Endodermal cell (in vitro differentiated cells): ENCODE measurements around the gene SLC24A3. TPM values are rescaled to one million over a fixed set of nuclear protein-coding genes. Genes with fewer than 3 reads are reported as not detected.

ENCODE experiments used
- DNase-seq: peaks from one replicate; pipeline ENCODE4 v3.0.0-alpha.2; 2017
- H3K27ac ChIP-seq: 2 replicates; pipeline ENCODE4 v1.5.1; 2013; ENCODE audit warnings: mild to moderate bottlenecking, low read depth, low read length, moderate library complexity
- H3K27me3 ChIP-seq: 2 replicates; pipeline ENCODE4 v1.6.1; 2013; ENCODE audit warnings: mild to moderate bottlenecking, low read length, moderate library complexity; ENCODE audit not compliant: insufficient read depth, control insufficient read depth, poor library complexity, severe bottlenecking
- H3K36me3 ChIP-seq: 2 replicates; pipeline ENCODE4 v1.7.0; 2013; ENCODE audit warnings: mild to moderate bottlenecking, low read length, moderate library complexity; ENCODE audit not compliant: control insufficient read depth, insufficient read depth
- H3K4me1 ChIP-seq: one replicate; pipeline ENCODE4 v1.7.0; 2013; ENCODE audit warnings: low read length; ENCODE audit not compliant: control insufficient read depth, insufficient read depth
- H3K4me3 ChIP-seq: 2 replicates; pipeline ENCODE4 v1.5.1; 2013; ENCODE audit warnings: mild to moderate bottlenecking, low read length, moderate library complexity
- H3K9ac ChIP-seq: 2 replicates; pipeline ENCODE4 v1.6.1; 2013; ENCODE audit warnings: mild to moderate bottlenecking, low read length, moderate library complexity; ENCODE audit not compliant: poor library complexity, severe bottlenecking; ENCODE audit errors: extremely low read depth
- H3K9me3 ChIP-seq: 2 replicates; pipeline ENCODE4 v1.6.1; 2013; ENCODE audit warnings: mild to moderate bottlenecking, low read length, moderate library complexity; ENCODE audit not compliant: control insufficient read depth
- H3K27ac Mint-ChIP-seq: 2 replicates; pipeline ENCODE4 v1.8.0; 2020; ENCODE audit warnings: mixed read lengths
- H3K27me3 Mint-ChIP-seq: 2 replicates; pipeline ENCODE4 v1.8.0; 2021; ENCODE audit warnings: mild to moderate bottlenecking, mixed read lengths; ENCODE audit not compliant: insufficient read depth
- H3K36me3 Mint-ChIP-seq: 2 replicates; pipeline ENCODE4 v1.8.0; 2020; ENCODE audit warnings: low read depth, mixed read lengths
- H3K4me1 Mint-ChIP-seq: 2 replicates; pipeline ENCODE4 v1.8.0; 2020; ENCODE audit warnings: mixed read lengths
- H3K4me3 Mint-ChIP-seq: 2 replicates; pipeline ENCODE4 v1.8.0; 2020; ENCODE audit warnings: mild to moderate bottlenecking, moderate library complexity, mixed read lengths
- H3K9me3 Mint-ChIP-seq: 2 replicates; pipeline ENCODE4 v1.8.0; 2020; ENCODE audit warnings: mild to moderate bottlenecking, mixed read lengths
- CTCF ChIP-seq: fragments of 200-600 bp; sonication (generic); conservative IDR thresholded peaks from 2 replicates; pipeline ENCODE4 v1.5.0; 2021; ENCODE audit warnings: antibody characterized with exemption, mild to moderate bottlenecking
- WGBS, 2 experiments: methylation state at CpG; one replicate each; pipeline versions ENCODE4 v1.1.5 to v1.1.7; 2013; ENCODE audit warnings: missing lambda C conversion rate in 2 of 2, mixed read lengths in 1 of 2; ENCODE audit not compliant: insufficient coverage in 1 of 2, insufficient read length in 1 of 2; 5-methylcytosine and 5-hydroxymethylcytosine counted together
- total RNA-seq, 2 donors: library from RNA; stranded (reverse); fragmentation: NEBNext Ultra II Directional in 1 of 2; extraction: Animal tissue kit (Norgen Biotek cat#: 25700) in 1 of 2; gene quantifications; 2 replicates in 1 of 2; 3 replicates in 1 of 2; pipeline ENCODE4 v1.2.1, GENCODE V29; 2021

SLC24A3 gene
- total RNA-seq, 2 donors from 2014 or later, result 1.5 to 1.8 TPM

GRCh38 chr20:19504251-19504650 is 291.8 kb downstream of the SLC24A3 start:
- Histone ChIP-seq H3K36me3 (no peaks in the 10 kb centered on the region), H3K27ac (no peak overlapping the region), H3K27me3 (no peaks in the 10 kb centered on the region), H3K9ac (no peak overlapping the region), H3K4me1 (no peaks in the 10 kb centered on the region), H3K4me3 (no peak overlapping the region), H3K9me3 (no peaks in the 10 kb centered on the region)
- H3K36me3 Mint-ChIP-seq, result no peaks in the 10 kb centered on the region
- no peak overlapping the region for H3K4me3 Mint-ChIP-seq
- H3K9me3 Mint-ChIP-seq, result no peaks in the 10 kb centered on the region
- no peak overlapping the region for H3K27ac Mint-ChIP-seq
- DNase-seq, result no peak
- no peak for TF ChIP-seq CTCF
- no peaks in the 10 kb centered on the region for H3K27me3 Mint-ChIP-seq
- H3K4me1 Mint-ChIP-seq, result no peaks in the 10 kb centered on the region

- Mint-ChIP-seq H3K36me3 (no peaks in the 10 kb centered on the region), H3K27ac (no peak overlapping the region), H3K27me3 (no peaks in the 10 kb centered on the region), H3K9me3 (no peaks in the 10 kb centered on the region), H3K4me3 (no peak overlapping the region), H3K4me1 (no peaks in the 10 kb centered on the region)
- Histone ChIP-seq H3K4me1 (no peaks in the 10 kb centered on the region), H3K4me3 (no peak overlapping the region), H3K9ac (no peak overlapping the region), H3K9me3 (no peaks in the 10 kb centered on the region), H3K36me3 (no peaks in the 10 kb centered on the region), H3K27ac (no peak overlapping the region), H3K27me3 (no peaks in the 10 kb centered on the region)
- 74 to 83% methylated on average over 1 of the region's 1 CpG for WGBS, 2 experiments
- TF ChIP-seq CTCF, result no peak
- no peak for DNase-seq
These were observed 293.6 kb downstream of the SLC24A3 start for GRCh38 chr20:19506021-19506420.

- no peak overlapping the region for H3K9ac ChIP-seq
- no peak for TF ChIP-seq CTCF
These were observed 296.0 kb downstream of the SLC24A3 start for GRCh38 chr20:19508449-19508848.

More at GRCh38 chr20:19508449-19508848, 296.0 kb downstream of the SLC24A3 start:
- no peaks in the 10 kb centered on the region for H3K4me1 ChIP-seq
- no peaks in the 10 kb centered on the region for H3K27me3 ChIP-seq
- Mint-ChIP-seq H3K4me3 (no peak overlapping the region), H3K36me3 (no peaks in the 10 kb centered on the region), H3K9me3 (no peaks in the 10 kb centered on the region), H3K27ac (no peak overlapping the region), H3K27me3 (no peaks in the 10 kb centered on the region), H3K4me1 (no peaks in the 10 kb centered on the region)
- no peaks in the 10 kb centered on the region for H3K9me3 ChIP-seq
- no peak for DNase-seq
- no peak overlapping the region for H3K4me3 ChIP-seq
- WGBS, 2 experiments, result 76 to 89% methylated on average over 3 to 5 of the region's 5 CpGs
- no peak overlapping the region for H3K27ac ChIP-seq
- no peaks in the 10 kb centered on the region for H3K36me3 ChIP-seq
